RWPE2 (cell line): ENCODE results near the gene DAZAP2.

Experiments used
- ATAC-seq: fragments of 200-7000 bp; cut with Tn5 transposase; 3 replicates; pipeline ENCODE4 v1.9.1; 2021; ENCODE audit warnings: low read depth
- DNase-seq: peaks from one replicate; pipeline ENCODE4 v3.0.0-alpha.2; 2020; ENCODE audit warnings: low spot score
- H3K27ac ChIP-seq: fragments of 450-650 bp; 2 replicates; pipeline ENCODE4 v1.5.1; 2017; ENCODE audit warnings: mild to moderate bottlenecking; ENCODE audit not compliant: poor library complexity, severe bottlenecking
- H3K27me3 ChIP-seq: fragments of 250-450 bp; sonication (Bioruptor Pico); 2 replicates; pipeline ENCODE4 v1.5.1; 2021; ENCODE audit warnings: mild to moderate bottlenecking, moderate library complexity; ENCODE audit not compliant: insufficient read depth, poor library complexity, severe bottlenecking
- H3K36me3 ChIP-seq: fragments of 250-450 bp; sonication (Bioruptor Pico); 2 replicates; pipeline ENCODE4 v1.5.1; 2020; ENCODE audit warnings: low read depth, mild to moderate bottlenecking, moderate library complexity
- H3K4me1 ChIP-seq: fragments of 250-450 bp; sonication (Bioruptor Pico); 2 replicates; pipeline ENCODE4 v1.5.1; 2021; ENCODE audit warnings: mild to moderate bottlenecking, moderate library complexity; ENCODE audit not compliant: insufficient read depth, poor library complexity, severe bottlenecking
- H3K4me3 ChIP-seq: fragments of 250-450 bp; sonication (Bioruptor Pico); 2 replicates; pipeline ENCODE4 v1.5.1; 2021; ENCODE audit warnings: mild to moderate bottlenecking, moderate library complexity; ENCODE audit not compliant: severe bottlenecking
- H3K9me3 ChIP-seq: fragments of 250-450 bp; sonication (Bioruptor Pico); 2 replicates; pipeline ENCODE4 v1.5.1; 2021; ENCODE audit warnings: mild to moderate bottlenecking, moderate library complexity; ENCODE audit not compliant: severe bottlenecking
- TF ChIP-seq, protein P1 (sequence below): fragments of 450-650 bp; IDR thresholded peaks from one replicate; pipeline ENCODE4 v1.5.1; 2017; ENCODE audit warnings: mild to moderate bottlenecking, moderate library complexity; ENCODE audit not compliant: poor library complexity, severe bottlenecking

The DAZAP2 gene

DNA sequence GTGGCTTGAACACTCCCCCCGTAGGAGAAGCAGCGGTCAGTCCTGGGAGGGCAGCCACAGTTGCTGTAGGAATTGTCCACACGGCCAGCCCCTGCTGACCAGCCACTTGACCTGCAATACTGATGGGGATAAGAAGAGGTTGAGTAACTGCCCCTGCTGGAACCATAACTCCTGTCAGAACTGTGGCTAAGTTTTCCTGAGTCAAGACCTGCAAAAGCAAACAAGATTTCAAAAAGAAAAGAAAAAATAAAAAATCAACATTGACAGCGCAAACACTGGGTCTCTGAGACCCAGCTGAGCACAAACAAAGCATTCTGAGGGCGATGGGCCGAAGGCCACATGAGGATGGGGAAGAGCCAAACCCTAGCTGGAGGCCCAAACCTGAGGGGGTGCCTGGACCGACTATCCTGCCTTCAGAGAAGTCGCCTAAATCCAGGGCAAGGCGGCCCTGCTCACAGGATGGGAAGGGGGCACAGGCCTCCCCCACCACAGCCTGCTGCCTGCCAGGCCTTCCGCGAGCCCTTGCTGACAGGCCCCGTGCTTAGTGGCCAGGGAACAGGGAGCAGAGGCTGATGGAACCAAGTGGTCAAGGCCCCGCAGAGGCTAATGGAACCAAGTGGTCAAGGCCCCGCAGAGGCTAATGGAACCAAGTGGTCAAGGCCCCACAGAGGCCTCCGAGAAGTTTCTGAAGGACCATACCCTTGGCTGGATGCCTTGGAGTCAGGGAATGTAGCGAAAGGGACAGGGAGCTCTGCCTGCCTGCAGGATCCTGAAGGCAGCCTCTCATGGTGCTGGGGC, 39.9 kb upstream of the DAZAP2 start:
- no peaks in the 10 kb centered on the region for H3K27me3 ChIP-seq
- no peaks in the 10 kb centered on the region for H3K36me3 ChIP-seq
- TF ChIP-seq, protein P1, sequence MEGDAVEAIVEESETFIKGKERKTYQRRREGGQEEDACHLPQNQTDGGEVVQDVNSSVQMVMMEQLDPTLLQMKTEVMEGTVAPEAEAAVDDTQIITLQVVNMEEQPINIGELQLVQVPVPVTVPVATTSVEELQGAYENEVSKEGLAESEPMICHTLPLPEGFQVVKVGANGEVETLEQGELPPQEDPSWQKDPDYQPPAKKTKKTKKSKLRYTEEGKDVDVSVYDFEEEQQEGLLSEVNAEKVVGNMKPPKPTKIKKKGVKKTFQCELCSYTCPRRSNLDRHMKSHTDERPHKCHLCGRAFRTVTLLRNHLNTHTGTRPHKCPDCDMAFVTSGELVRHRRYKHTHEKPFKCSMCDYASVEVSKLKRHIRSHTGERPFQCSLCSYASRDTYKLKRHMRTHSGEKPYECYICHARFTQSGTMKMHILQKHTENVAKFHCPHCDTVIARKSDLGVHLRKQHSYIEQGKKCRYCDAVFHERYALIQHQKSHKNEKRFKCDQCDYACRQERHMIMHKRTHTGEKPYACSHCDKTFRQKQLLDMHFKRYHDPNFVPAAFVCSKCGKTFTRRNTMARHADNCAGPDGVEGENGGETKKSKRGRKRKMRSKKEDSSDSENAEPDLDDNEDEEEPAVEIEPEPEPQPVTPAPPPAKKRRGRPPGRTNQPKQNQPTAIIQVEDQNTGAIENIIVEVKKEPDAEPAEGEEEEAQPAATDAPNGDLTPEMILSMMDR = no peak
- no peak overlapping the region for H3K4me3 ChIP-seq
- no peaks in the 10 kb centered on the region for H3K4me1 ChIP-seq
- DNase-seq = no peak
- no peak overlapping the region for H3K27ac ChIP-seq
- ATAC-seq = no peak
- no peaks in the 10 kb centered on the region for H3K9me3 ChIP-seq

DNA sequence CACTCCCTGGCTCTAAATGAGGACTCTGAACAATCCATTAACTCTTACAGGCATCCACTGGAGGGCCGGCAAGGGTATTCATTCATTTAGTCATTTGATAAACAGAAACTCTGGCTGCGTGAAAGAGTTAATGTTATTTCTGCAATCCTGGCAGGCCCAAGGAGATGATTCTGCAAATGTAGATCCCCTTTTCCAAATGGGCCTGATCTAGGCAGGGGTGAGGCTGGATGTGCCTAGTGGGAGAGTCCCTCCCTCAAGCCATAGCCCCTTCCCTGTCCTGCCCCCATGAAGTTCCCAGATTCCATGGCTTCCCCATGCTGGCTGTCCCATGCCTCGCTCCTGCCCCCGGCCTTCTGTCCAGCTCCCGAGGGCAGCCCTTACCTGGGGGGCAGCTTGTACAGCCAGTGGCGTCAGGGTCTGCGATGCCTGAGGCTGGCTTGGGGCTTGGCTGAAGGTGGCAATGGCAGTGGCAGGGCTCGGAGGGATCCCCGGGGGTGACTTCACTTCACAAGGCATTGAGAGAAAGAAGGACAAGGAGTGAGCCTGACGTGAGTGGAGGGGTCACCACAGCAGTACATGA, 39.2 kb upstream of the DAZAP2 start:
- H3K4me3 ChIP-seq = no peak overlapping the region
- H3K4me1 ChIP-seq = no peaks in the 10 kb centered on the region
- no peaks in the 10 kb centered on the region for H3K36me3 ChIP-seq
- TF ChIP-seq, protein P1 = no peak
- ATAC-seq = no peak
- H3K27ac ChIP-seq = no peak overlapping the region
- DNase-seq = no peak
- H3K27me3 ChIP-seq = no peaks in the 10 kb centered on the region
- no peaks in the 10 kb centered on the region for H3K9me3 ChIP-seq

DNA sequence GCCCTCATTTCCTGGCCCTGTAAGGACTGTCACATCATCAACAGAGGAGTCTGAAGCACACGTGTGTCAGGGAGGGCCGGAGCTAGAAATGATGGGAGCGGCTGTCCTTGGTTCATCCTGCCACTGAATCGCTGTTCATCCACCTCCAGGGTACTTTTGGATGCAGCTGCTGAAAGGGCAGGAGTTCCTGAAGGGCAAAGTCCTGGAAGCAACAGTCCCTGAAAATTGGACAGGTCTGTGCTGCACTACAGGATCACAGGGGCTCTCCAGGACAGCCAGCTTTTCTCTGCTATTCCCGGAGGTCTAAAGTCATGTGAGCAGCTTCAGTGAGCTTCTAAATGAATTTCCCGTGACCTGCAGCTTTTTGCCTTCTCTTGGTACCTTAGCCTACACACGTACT, 38.5 kb upstream of the DAZAP2 start:
- no peak overlapping the region for H3K27ac ChIP-seq
- DNase-seq = no peak
- no peaks in the 10 kb centered on the region for H3K36me3 ChIP-seq
- H3K27me3 ChIP-seq = no peaks in the 10 kb centered on the region
- no peaks in the 10 kb centered on the region for H3K4me1 ChIP-seq
- TF ChIP-seq, protein P1 = no peak
- H3K9me3 ChIP-seq = no peaks in the 10 kb centered on the region
- no peak for ATAC-seq
- H3K4me3 ChIP-seq = no peak overlapping the region

DNA sequence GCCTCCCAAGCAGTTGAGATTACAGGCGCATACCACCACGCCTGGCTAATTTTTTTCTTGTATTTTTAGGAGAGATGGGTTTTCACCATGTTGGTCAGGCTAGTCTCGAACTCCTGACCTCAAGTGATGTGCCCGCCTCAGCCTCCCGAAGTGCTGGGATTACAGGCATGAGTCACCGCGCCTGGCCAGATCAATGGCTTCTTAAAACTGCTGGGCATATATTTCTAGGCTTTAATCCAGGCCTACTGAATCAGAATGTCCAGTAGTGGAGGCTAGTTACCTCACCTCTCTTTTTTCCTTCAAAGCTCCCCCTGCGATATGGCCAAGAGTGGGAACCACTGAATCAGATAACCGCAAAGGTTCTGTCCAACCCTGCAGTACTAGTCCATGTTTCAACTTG, 37.8 kb upstream of the DAZAP2 start:
- no peak for ATAC-seq
- Histone ChIP-seq H3K4me3 (no peak overlapping the region), H3K27ac (no peak overlapping the region), H3K9me3 (no peaks in the 10 kb centered on the region), H3K27me3 (no peaks in the 10 kb centered on the region), H3K36me3 (no peaks in the 10 kb centered on the region), H3K4me1 (no peaks in the 10 kb centered on the region)
- no peak for DNase-seq
- TF ChIP-seq, protein P1 = no peak

DNA sequence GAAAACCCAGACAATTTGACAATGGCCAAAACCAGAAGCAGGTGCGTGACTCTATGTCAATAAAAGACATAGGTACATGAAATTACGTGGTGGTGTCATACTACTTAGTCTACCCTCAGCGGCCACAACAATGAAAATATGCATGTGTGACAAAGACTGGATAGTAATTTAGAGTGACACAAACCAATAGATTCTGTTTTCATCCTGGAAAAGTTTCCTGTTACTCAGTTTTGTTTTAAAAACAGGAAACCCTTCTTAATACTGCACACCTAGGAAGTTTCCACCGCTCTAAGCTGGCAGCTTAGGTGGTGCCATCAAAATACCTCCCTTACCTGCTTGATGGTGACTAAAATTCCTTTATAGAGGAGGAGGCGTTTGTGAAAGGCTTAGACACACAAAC, 35.9 kb upstream of the DAZAP2 start:
- H3K27ac ChIP-seq = no peak overlapping the region
- ATAC-seq (no peak), DNase-seq (no peak)
- no peaks in the 10 kb centered on the region for H3K4me1 ChIP-seq
- no peaks in the 10 kb centered on the region for H3K9me3 ChIP-seq
- H3K27me3 ChIP-seq = no peaks in the 10 kb centered on the region
- no peaks in the 10 kb centered on the region for H3K36me3 ChIP-seq
- no peak overlapping the region for H3K4me3 ChIP-seq
- TF ChIP-seq, protein P1 = no peak
